ENCODE data around the gene DENND1A. TPM values are rescaled to one million over a fixed set of nuclear protein-coding genes. Genes with fewer than 3 reads are reported as not detected.
"Not testable (repeated sequence)": the region's sequence is repeated elsewhere in the genome, so short reads cannot be mapped to it uniquely, and the experiment has no call there.

DENND1A gene
- total RNA-seq, 1 donor from 2014 or later = 15.4 TPM

DNA sequence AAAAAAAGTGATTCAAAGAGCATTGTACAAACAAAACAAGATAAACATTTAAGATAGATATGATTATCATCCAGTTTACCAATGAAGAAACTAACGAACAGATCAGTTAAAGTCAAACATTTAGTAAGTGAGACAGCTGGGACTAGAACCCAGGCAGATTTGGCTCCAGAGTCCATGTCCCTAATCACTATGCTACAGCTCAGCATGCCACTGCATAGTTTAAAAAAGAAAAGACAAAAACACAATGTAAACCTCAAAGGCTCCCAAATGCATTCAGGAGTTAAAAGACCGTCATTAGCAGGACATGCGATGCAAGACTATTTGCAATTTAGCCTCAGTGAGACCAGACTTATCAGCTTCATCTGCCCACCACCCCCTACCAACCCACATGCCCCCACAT is 36.8 kb downstream of the DENND1A start:
- Histone ChIP-seq H3K36me3 (no peaks in the 10 kb centered on the region), H3K27me3 (no peaks in the 10 kb centered on the region), H3K27ac (no peak overlapping the region), H3K4me1 (no peaks in the 10 kb centered on the region), H3K4me3 (no peak overlapping the region), H3K9me3 (no peaks in the 10 kb centered on the region)
- intact Hi-C loops (cut with DNase I) = no loop called here
- DNase-seq (no peak), ATAC-seq (no peak)
- TF ChIP-seq, protein P1, sequence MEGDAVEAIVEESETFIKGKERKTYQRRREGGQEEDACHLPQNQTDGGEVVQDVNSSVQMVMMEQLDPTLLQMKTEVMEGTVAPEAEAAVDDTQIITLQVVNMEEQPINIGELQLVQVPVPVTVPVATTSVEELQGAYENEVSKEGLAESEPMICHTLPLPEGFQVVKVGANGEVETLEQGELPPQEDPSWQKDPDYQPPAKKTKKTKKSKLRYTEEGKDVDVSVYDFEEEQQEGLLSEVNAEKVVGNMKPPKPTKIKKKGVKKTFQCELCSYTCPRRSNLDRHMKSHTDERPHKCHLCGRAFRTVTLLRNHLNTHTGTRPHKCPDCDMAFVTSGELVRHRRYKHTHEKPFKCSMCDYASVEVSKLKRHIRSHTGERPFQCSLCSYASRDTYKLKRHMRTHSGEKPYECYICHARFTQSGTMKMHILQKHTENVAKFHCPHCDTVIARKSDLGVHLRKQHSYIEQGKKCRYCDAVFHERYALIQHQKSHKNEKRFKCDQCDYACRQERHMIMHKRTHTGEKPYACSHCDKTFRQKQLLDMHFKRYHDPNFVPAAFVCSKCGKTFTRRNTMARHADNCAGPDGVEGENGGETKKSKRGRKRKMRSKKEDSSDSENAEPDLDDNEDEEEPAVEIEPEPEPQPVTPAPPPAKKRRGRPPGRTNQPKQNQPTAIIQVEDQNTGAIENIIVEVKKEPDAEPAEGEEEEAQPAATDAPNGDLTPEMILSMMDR (IDR thresholded peaks at IDR 0.05) = no peak

DNA sequence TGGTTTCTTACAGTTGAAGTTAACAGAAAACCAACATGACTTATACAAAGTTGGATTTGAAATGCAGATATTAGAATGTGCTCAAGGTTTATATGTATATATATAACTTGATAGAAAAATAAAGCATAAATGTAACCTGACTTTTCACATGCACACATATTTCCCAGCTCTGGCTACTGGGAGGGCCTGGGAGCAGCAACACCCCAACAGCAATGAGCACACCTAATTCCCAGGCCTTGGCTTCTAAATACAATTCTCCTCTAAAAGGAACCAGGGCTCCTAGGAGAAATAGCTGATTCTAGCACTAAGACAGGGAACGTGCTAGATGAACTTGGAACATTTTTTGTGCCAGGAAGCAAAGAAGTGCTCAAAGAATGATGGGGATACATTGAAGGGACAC is 42.1 kb downstream of the DENND1A start:
- Histone ChIP-seq H3K4me1 (no peaks in the 10 kb centered on the region), H3K36me3 (no peaks in the 10 kb centered on the region), H3K4me3 (no peak overlapping the region), H3K9me3 (no peaks in the 10 kb centered on the region), H3K27ac (no peak overlapping the region), H3K27me3 (no peaks in the 10 kb centered on the region)
- DNase-seq = no peak
- TF ChIP-seq, protein P1 (IDR thresholded peaks at IDR 0.05) = no peak
- ATAC-seq = no peak
- intact Hi-C loops (cut with DNase I) = no loop called here

DNA sequence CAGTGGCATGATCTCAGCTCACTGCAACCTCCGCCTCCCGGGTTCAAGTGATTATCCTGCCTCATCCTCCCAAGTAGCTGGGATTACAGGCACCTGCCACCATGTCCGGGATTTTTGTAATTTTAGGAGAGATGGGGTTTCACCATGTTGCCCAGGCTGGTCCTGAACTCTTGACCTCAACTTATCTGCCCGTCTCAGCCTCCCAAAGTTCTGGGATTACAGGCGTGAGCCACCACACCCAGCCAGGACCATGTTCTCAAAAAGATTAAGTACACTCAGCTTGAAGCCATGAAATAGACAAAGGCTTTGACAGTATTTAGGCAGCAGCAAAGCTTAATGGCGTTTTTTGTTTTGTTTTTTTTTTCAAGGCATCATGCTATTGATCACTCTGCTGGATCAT is 44.1 kb downstream of the DENND1A start:
- H3K4me1 ChIP-seq; H3K27ac ChIP-seq; H3K9me3 ChIP-seq; H3K4me3 ChIP-seq; intact Hi-C loops (cut with DNase I); H3K27me3 ChIP-seq; ATAC-seq; DNase-seq; H3K36me3 ChIP-seq: not testable (repeated sequence)

DNA sequence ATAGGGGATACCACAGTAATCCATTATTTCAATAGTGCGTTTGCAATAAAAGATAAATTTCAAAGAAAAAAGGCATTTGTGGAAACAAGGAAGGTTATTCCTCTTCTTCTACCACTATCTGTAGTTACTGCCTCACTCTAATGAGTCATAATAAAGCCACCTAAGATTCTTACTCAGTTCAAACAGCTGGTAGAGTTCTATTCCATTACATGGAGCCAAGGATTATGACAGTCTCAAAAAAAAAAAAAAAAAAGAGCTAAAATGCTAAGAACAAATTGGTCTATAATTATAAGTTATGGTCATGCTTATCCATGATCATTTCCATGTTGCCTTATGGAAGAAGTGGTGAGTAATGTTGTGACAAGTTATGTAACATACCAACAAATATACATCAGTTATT is 46.3 kb downstream of the DENND1A start:
- TF ChIP-seq, protein P1 (IDR thresholded peaks at IDR 0.05) = no peak
- ATAC-seq (no peak), DNase-seq (no peak)
- Histone ChIP-seq H3K4me1 (no peaks in the 10 kb centered on the region), H3K27me3 (no peaks in the 10 kb centered on the region), H3K9me3 (no peaks in the 10 kb centered on the region), H3K27ac (no peak overlapping the region), H3K36me3 (no peaks in the 10 kb centered on the region), H3K4me3 (no peak overlapping the region)
- intact Hi-C loops (cut with DNase I) = no loop called here

DNA sequence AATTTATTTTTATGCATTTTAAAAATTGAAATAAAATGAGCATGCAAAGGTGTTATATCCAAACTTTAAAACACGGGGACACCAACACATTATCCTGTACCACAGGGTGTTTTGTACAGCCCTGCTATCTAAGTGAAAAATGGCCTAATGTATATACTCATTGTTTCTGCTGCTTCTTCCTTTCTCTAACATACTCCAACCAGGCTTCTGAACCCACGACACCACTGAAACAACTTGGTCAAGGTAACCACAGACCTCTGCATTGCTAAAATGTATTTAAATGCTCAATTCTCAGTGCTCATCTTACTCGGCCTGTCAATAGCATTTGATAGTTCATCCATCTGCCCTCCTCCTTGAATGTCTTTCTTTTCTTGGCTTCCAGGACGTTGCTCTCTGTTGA is 48.3 kb downstream of the DENND1A start:
- no peak overlapping the region for H3K27ac ChIP-seq
- DNase-seq = no peak
- H3K4me3 ChIP-seq = no peak overlapping the region
- intact Hi-C loops (cut with DNase I) = no loop called here
- no peak for ATAC-seq
- no peaks in the 10 kb centered on the region for H3K4me1 ChIP-seq
- H3K36me3 ChIP-seq = peaks cover 6% of the 10 kb centered on the region
- TF ChIP-seq, protein P1 (IDR thresholded peaks at IDR 0.05) = no peak
- H3K9me3 ChIP-seq = no peaks in the 10 kb centered on the region
- H3K27me3 ChIP-seq = no peaks in the 10 kb centered on the region

DNA sequence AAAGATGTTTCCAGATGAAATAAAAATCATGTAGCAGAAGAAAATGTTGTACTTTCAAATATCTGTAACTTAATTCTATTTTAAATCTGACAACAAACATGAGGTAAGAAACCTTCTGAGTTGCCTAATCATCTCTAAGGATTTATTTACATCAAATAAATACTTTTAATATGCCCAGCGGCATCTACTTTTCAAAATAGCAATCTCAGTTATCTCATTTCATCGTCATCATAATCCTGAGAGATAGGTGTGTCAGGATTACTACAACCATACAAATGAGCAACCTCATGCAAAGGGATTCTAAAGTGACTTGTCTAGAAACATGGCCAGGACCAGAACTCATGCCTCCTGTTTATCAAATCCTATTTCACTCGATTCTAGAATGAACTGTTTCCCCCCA is 49.5 kb downstream of the DENND1A start:
- no peak for ATAC-seq
- H3K4me3 ChIP-seq = no peak overlapping the region
- no peaks in the 10 kb centered on the region for H3K27me3 ChIP-seq
- H3K27ac ChIP-seq = no peak overlapping the region
- no peaks in the 10 kb centered on the region for H3K9me3 ChIP-seq
- TF ChIP-seq, protein P1 (IDR thresholded peaks at IDR 0.05) = no peak
- intact Hi-C loops (cut with DNase I) = no loop called here
- no peak for DNase-seq
- no peaks in the 10 kb centered on the region for H3K4me1 ChIP-seq
- peaks cover 10% of the 10 kb centered on the region for H3K36me3 ChIP-seq

Measured in upper lobe of right lung (tissue), 1 donor.